ENCODE measurements around the gene TMA7B.

TMA7B gene

GRCh38 chr22:39925909-39926679 is 34.1 kb upstream of the TMA7B start:
- H3K27ac Mint-ChIP-seq: no peak overlapping the region

GRCh38 chr22:39926753-39927152 is 33.4 kb upstream of the TMA7B start:
- no peak for ATAC-seq (ENCODE audit: low read depth)
- Mint-ChIP-seq H3K4me1 (peaks cover 15% of the 10 kb centered on the region), H3K27me3 (no peaks in the 10 kb centered on the region), H3K27ac (no peak overlapping the region), H3K36me3 (peaks cover 10% of the 10 kb centered on the region), H3K9me3 (no peaks in the 10 kb centered on the region), H3K4me3 (no peak overlapping the region)
- no peak for DNase-seq (ENCODE audit: low spot score in 2 of 2)

More at GRCh38 chr22:39925909-39926679, 34.1 kb upstream of the TMA7B start:
- DNase-seq (ENCODE audit: low spot score in 2 of 2) (no peak), ATAC-seq (ENCODE audit: low read depth) (no peak)
- H3K36me3 Mint-ChIP-seq: peaks cover 10% of the 10 kb centered on the region
- no peaks in the 10 kb centered on the region for H3K9me3 Mint-ChIP-seq
- H3K4me3 Mint-ChIP-seq: no peak overlapping the region
- no peaks in the 10 kb centered on the region for H3K27me3 Mint-ChIP-seq
- peaks cover 15% of the 10 kb centered on the region for H3K4me1 Mint-ChIP-seq

DNA sequence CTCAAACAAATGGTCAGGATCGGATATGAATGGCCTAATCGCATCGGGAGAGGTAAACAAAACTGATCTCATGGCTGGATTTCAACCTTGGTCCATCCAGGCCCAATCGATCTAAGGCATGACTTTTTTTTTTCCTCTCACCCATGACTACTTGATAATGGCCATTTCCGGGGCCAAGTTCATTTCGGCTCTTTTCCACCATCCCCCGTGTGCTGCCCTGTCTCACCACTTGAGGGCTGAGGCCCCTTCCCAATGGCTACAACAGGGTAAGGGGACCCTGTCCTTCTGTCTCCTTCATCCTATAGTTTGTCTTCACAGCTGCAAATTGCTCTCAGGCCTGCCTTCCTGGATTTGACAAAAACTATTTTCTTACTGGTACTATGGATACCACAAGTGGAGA is 32.7 kb upstream of the TMA7B start:
- no peak for ATAC-seq (ENCODE audit: low read depth)
- Mint-ChIP-seq H3K36me3 (peaks cover 4% of the 10 kb centered on the region), H3K27ac (no peak overlapping the region), H3K9me3 (no peaks in the 10 kb centered on the region), H3K27me3 (no peaks in the 10 kb centered on the region), H3K4me3 (no peak overlapping the region), H3K4me1 (peaks cover 12% of the 10 kb centered on the region)
- no peak for DNase-seq (ENCODE audit: low spot score in 2 of 2)

GRCh38 chr22:39928536-39929520 is 31.4 kb upstream of the TMA7B start:
- ATAC-seq (ENCODE audit: low read depth) (no peak), DNase-seq (ENCODE audit: low spot score in 2 of 2) (no peak)
- Mint-ChIP-seq H3K4me3 (no peak overlapping the region), H3K4me1 (peaks cover 22% of the 10 kb centered on the region), H3K27ac (no peak overlapping the region), H3K27me3 (no peaks in the 10 kb centered on the region), H3K9me3 (no peaks in the 10 kb centered on the region), H3K36me3 (peaks cover 4% of the 10 kb centered on the region)

DNA sequence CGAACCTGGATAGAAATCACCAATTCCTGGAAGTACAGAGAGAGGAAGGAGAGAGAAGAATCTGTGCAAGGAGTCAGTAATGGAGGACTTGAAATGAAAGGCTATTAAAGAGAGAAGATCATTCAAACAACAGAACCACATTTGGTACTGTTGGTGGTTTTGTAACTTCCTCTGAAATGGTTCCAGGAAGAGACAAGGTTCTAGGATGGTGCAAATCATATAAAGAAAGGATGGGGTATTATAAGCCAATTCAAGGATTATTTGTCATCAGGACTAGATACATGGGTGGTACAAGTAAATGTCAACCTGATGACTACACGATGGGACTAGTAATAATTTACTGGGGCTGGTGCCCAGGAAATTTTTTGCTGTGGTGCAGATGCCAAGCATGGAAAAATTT is 28.9 kb upstream of the TMA7B start:
- no peaks in the 10 kb centered on the region for H3K9me3 Mint-ChIP-seq
- DNase-seq (ENCODE audit: low spot score in 2 of 2): no peak
- no peaks in the 10 kb centered on the region for H3K36me3 Mint-ChIP-seq
- H3K27me3 Mint-ChIP-seq: no peaks in the 10 kb centered on the region
- H3K4me1 Mint-ChIP-seq: peaks cover 21% of the 10 kb centered on the region
- ATAC-seq (ENCODE audit: low read depth): no peak
- H3K27ac Mint-ChIP-seq: no peak overlapping the region
- H3K4me3 Mint-ChIP-seq: no peak overlapping the region

- Mint-ChIP-seq H3K27me3 (no peaks in the 10 kb centered on the region), H3K36me3 (no peaks in the 10 kb centered on the region), H3K4me3 (no peak overlapping the region), H3K27ac (no peak overlapping the region), H3K4me1 (peaks cover 28% of the 10 kb centered on the region), H3K9me3 (no peaks in the 10 kb centered on the region)
- DNase-seq (ENCODE audit: low spot score in 2 of 2) (no peak), ATAC-seq (ENCODE audit: low read depth) (no peak)
These were observed 28.0 kb upstream of the TMA7B start for GRCh38 chr22:39932166-39932565.

DNA sequence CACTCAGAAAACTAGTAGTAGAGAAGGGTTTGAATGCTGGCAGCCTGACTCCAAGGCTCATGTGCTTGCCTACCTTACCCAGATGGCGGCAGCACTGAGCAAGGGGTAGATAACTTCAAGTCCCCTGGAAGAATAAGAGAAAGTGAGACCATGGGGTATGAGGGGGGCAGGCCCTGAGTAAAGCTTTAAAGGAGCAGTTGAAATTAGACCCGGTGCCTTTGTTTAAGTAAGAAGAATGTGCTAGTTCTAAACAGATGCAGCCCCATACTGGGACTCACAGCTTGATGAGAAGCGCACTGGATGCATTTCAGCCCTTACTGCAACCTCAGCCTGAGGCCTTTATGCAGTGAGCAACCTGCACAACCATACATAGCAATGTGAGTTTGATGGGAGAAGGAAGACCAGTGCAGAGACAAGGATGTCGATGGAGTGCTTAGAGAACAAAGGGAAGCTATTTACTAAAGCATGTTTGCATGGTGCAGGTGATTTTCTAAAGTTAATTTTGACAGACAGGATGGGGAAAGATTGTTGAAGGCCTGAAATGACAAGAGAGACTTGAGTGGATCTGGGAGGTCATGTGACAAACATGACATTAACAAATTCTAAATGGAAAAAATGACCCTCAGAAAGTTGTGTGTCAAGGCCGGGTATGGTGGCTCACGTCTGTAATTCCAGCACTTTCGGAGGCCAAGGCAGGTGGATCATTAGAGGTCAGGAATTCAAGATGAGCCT is 27.1 kb upstream of the TMA7B start:
- Mint-ChIP-seq H3K4me1 (peaks cover 26% of the 10 kb centered on the region), H3K36me3 (no peaks in the 10 kb centered on the region), H3K27ac (peak overlapping the region; percentile 74), H3K9me3 (no peaks in the 10 kb centered on the region), H3K4me3 (no peak overlapping the region), H3K27me3 (no peaks in the 10 kb centered on the region)
- ATAC-seq (ENCODE audit: low read depth): no peak
- no peak for DNase-seq (ENCODE audit: low spot score in 2 of 2)

DNA sequence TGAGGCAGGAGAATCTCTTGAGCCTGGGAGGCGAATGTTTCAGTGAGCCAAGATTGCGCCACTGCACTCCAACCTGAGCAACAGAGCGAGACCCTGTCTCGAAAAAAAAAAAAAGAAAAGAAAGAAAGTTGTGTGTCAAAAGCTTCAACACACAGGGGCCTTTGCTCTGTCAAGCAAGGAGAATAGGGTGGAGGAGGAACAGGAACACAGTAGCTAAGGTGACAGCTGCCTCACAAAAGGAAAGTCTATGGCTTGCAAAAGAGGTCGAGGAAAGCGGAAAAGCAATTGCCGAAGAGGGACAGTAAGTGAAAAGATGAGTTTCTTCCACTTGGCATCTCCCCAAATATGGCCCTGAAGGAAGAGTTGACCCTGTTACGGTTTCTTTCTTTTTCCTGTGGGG is 26.5 kb upstream of the TMA7B start:
- peak; percentile 76 for ATAC-seq (ENCODE audit: low read depth)
- peaks cover 25% of the 10 kb centered on the region for H3K4me1 Mint-ChIP-seq
- no peak for DNase-seq (ENCODE audit: low spot score in 2 of 2)
- H3K9me3 Mint-ChIP-seq: no peaks in the 10 kb centered on the region
- peak overlapping the region; percentile 21 for H3K4me3 Mint-ChIP-seq
- H3K27me3 Mint-ChIP-seq: no peaks in the 10 kb centered on the region
- H3K27ac Mint-ChIP-seq: peak overlapping the region; percentile 70
- H3K36me3 Mint-ChIP-seq: no peaks in the 10 kb centered on the region

GRCh38 chr22:39935116-39935515 is 25.1 kb upstream of the TMA7B start:
- Mint-ChIP-seq H3K4me1 (peaks cover 27% of the 10 kb centered on the region), H3K36me3 (no peaks in the 10 kb centered on the region), H3K4me3 (no peak overlapping the region), H3K27ac (peak overlapping the region; percentile 32), H3K9me3 (no peaks in the 10 kb centered on the region), H3K27me3 (no peaks in the 10 kb centered on the region)
- no peak for ATAC-seq (ENCODE audit: low read depth)
- DNase-seq (ENCODE audit: low spot score in 2 of 2): no peak

GRCh38 chr22:39935612-39936011 is 24.6 kb upstream of the TMA7B start:
- Mint-ChIP-seq H3K27ac (peak overlapping the region; percentile 32), H3K9me3 (no peaks in the 10 kb centered on the region), H3K36me3 (no peaks in the 10 kb centered on the region), H3K27me3 (no peaks in the 10 kb centered on the region), H3K4me1 (peaks cover 31% of the 10 kb centered on the region), H3K4me3 (peak overlapping the region; percentile 21)
- no peak for ATAC-seq (ENCODE audit: low read depth)
- no peak for DNase-seq (ENCODE audit: low spot score in 2 of 2)

DNA sequence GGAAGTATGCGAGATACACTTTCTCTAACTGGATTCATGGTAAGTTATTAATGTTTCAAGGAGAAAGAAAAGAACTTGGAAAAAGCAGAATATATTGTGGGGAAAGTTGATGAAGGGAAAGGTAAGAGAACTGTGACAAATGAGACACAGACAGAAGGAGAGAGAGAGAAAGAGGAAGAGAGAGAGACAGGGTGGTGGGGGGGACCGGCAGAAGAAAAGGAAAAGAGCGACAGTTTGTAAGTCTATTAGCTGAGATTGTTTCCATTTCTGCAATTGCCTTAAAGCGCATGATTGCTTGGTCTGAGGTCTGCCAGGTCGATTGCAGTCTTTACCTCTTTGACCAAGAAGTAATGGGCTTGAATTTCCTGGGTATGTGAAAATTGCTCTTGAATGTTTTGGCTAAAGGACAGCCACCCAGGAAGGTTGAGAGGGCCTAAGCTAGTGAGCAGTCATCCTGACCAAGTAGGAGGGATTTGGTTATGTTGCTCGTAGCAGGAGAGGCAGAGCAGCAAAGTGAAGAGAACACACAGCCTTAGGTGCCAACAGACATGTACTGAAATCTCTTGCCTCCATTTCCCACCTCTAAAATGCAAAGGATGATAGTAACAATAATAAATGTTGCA is 23.6 kb upstream of the TMA7B start:
- H3K27me3 Mint-ChIP-seq: no peaks in the 10 kb centered on the region
- peak overlapping the region; percentile 19 for H3K4me3 Mint-ChIP-seq
- no peaks in the 10 kb centered on the region for H3K9me3 Mint-ChIP-seq
- H3K27ac Mint-ChIP-seq: peak overlapping the region; percentile 33
- ATAC-seq (ENCODE audit: low read depth) (peak; percentile 27), DNase-seq (ENCODE audit: low spot score in 2 of 2) (no peak)
- H3K4me1 Mint-ChIP-seq: peaks cover 31% of the 10 kb centered on the region
- H3K36me3 Mint-ChIP-seq: no peaks in the 10 kb centered on the region

- Mint-ChIP-seq H3K4me3 (no peak overlapping the region), H3K27ac (no peak overlapping the region), H3K36me3 (no peaks in the 10 kb centered on the region), H3K9me3 (no peaks in the 10 kb centered on the region), H3K4me1 (peaks cover 29% of the 10 kb centered on the region), H3K27me3 (no peaks in the 10 kb centered on the region)
- DNase-seq (ENCODE audit: low spot score in 2 of 2) (no peak), ATAC-seq (ENCODE audit: low read depth) (no peak)
These were observed 22.3 kb upstream of the TMA7B start for GRCh38 chr22:39937906-39938305.

DNA sequence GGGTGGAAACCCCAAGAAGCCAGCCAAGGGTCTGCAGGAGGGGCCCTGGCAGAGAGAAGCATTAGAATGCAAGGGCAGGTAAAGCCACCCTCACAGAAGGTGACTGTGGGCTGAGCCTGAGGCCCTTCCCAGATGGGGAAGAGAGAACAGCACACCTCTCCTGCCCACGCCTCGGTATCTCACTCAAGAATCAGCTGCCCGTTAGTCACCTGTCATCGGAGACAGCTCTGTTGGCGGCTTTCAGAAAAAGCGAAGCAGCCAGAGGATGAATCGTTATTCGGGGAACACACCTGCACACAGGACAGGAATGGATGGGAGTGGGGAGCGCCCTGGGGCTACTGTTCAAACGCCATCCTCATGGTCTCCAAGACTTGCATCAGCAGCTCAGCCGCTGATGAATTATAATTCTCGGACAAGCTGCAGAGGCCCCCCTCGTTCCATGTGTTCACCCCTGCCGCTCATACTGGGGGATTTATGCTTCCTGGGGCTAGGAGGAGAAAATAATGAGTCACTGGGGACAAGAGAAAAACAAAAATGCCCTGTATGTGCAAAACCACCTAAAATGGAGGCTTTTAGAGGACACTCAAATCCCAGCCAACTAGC is 21.6 kb upstream of the TMA7B start:
- no peaks in the 10 kb centered on the region for H3K36me3 Mint-ChIP-seq
- no peak for ATAC-seq (ENCODE audit: low read depth)
- H3K27ac Mint-ChIP-seq: no peak overlapping the region

More for the DNA sequence above, 21.6 kb upstream of the TMA7B start:
- Mint-ChIP-seq H3K9me3 (no peaks in the 10 kb centered on the region), H3K4me3 (no peak overlapping the region), H3K27me3 (no peaks in the 10 kb centered on the region), H3K4me1 (peaks cover 24% of the 10 kb centered on the region)
- no peak for DNase-seq (ENCODE audit: low spot score in 2 of 2)
